Epithelial cell of proximal tubule (primary cell): Measurements from ENCODE around the gene TPRG1. TPM values are rescaled to one million over a fixed set of nuclear protein-coding genes. Genes with fewer than 3 reads are reported as not detected.
A peak's percentile ranks its signal among the peaks of the same experiment; 100 is the strongest.

Experiments used
- DNase-seq: peaks from one replicate; pipeline ENCODE4 v3.0.0-alpha.2; 2011; ENCODE audit warnings: low read depth
- H3K4me3 ChIP-seq: 2 replicates; pipeline ENCODE4 v1.5.1; 2011; ENCODE audit warnings: low read depth, mild to moderate bottlenecking, low read length
- CTCF ChIP-seq: conservative IDR thresholded peaks from 2 replicates; pipeline ENCODE4 v1.5.1; 2012; ENCODE audit warnings: low read depth, mild to moderate bottlenecking, low read length
- total RNA-seq: library from RNA; depleted of rRNA; stranded (reverse); fragments of >200 nt; gene quantifications from 2 replicates; pipeline ENCODE4 v1.2.3, GENCODE V29; 2015

TPRG1 gene
- not detected in 2 replicates for total RNA-seq

- DNase-seq = no peak
- H3K4me3 ChIP-seq = no peak within 1 kb of the TSS
- no peak for TF ChIP-seq CTCF
These were observed at the start of gene TPRG1 for GRCh38 chr3:189171707-189172106. Gene TPRG1 (plus strand): TSS chr3:189171971. CDS start chr3:189207385, 35,414 bp downstream.

GRCh38 chr3:189122110-189122509 is 49.7 kb upstream of the TPRG1 start:
- no peak for DNase-seq
- TF ChIP-seq CTCF = no peak
- no peak overlapping the region for H3K4me3 ChIP-seq

GRCh38 chr3:189122526-189123205 is 49.1 kb upstream of the TPRG1 start:
- DNase-seq = no peak
- H3K4me3 ChIP-seq = no peak overlapping the region
- TF ChIP-seq CTCF = no peak

GRCh38 chr3:189123595-189124387 is 48.0 kb upstream of the TPRG1 start:
- no peak for TF ChIP-seq CTCF
- no peak overlapping the region for H3K4me3 ChIP-seq
- DNase-seq = peak; percentile 19

- DNase-seq = peak; percentile 40
- TF ChIP-seq CTCF = no peak
- H3K4me3 ChIP-seq = no peak overlapping the region
These were observed 39.5 kb upstream of the TPRG1 start for GRCh38 chr3:189132231-189132671.

GRCh38 chr3:189132839-189133238 is 38.9 kb upstream of the TPRG1 start:
- no peak for DNase-seq
- TF ChIP-seq CTCF = no peak
- no peak overlapping the region for H3K4me3 ChIP-seq
